Tibial artery (tissue), 4 donors: ENCODE results near the gene BPIFB3.

Experiments
- DNase-seq, 2 donors: peaks; one replicate each; pipeline ENCODE4 v3.0.0-alpha.2; 2019
- H3K27ac ChIP-seq, 2 donors: fragments of 200-600 bp; sonication (generic) in 1 of 2; 1 replicate in 1 of 2; 2 replicates in 1 of 2; pipeline ENCODE4 v1.5.1; 2018 to 2019; ENCODE audit warnings: mild to moderate bottlenecking in 1 of 2
- H3K27me3 ChIP-seq, 2 donors: fragments of 200-600 bp; sonication (generic) in 1 of 2; one replicate each; pipeline versions ENCODE4 v1.5.1 to v1.6.0; 2016 to 2019
- H3K36me3 ChIP-seq, 3 donors: fragments of 200-600 bp; sonication (generic) in 2 of 3; one replicate each; pipeline ENCODE4 v1.5.1; 2016 to 2019; ENCODE audit warnings: mild to moderate bottlenecking in 2 of 3
- H3K4me1 ChIP-seq, 4 donors: fragments of 200-600 bp; sonication (generic) in 2 of 4; 1 replicate in 3 of 4; 2 replicates in 1 of 4; pipeline ENCODE4 v1.5.1; 2016 to 2019
- H3K4me3 ChIP-seq, 2 donors: fragments of 200-600 bp; sonication (generic) in 1 of 2; 1 replicate in 1 of 2; 2 replicates in 1 of 2; pipeline ENCODE4 v1.5.1; 2018 to 2019; ENCODE audit warnings: mild to moderate bottlenecking in 2 of 2
- H3K9me3 ChIP-seq, 3 donors: fragments of 200-600 bp; sonication (generic) in 1 of 3; one replicate each; pipeline ENCODE4 v1.5.1; 2016 to 2019
- intact Hi-C: fragments of 100-400 bp; cut with DNase I; formaldehyde crosslinking; loops from one replicate; pipeline ENCODE4 v1.15.0; 2023; ENCODE audit warnings: low total_unique reads
- TF ChIP-seq, protein P1 (sequence below), 2 experiments: fragments of 200-600 bp in 1 of 2; fragments of 450-650 bp in 1 of 2; IDR thresholded peaks; one replicate each; pipeline ENCODE4 v1.5.1; 2017 to 2019; ENCODE audit warnings: antibody characterized with exemption in 2 of 2, mild to moderate bottlenecking in 1 of 2, moderate library complexity in 1 of 2

The BPIFB3 gene

DNA sequence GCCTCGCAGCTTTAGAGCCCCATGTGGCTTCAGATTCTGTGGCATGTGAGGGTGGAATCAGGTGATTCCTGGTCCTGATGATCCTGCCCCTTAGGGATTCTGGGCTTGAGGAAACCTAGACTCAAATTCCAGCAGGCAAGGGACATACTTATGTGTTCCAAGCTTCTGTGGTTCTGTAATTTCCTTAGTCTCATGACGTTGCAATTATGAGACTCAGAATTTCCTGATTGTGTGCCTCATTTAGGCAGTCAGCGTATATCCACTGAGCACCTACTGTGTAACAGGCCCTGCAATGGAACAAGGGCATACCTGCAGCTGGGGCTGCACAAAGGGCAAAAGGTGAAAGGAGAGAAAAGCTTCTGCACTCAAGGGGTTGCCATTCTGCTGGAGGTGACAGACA is 14.1 kb downstream of the BPIFB3 start:
- Histone ChIP-seq H3K4me1 (no peaks in the 10 kb centered on the region), H3K27ac (no peak overlapping the region), H3K4me3 (no peak overlapping the region), H3K36me3 (no peaks in the 10 kb centered on the region), H3K9me3 (no peaks in the 10 kb centered on the region), H3K27me3 (peaks cover 0 to 9% of the 10 kb centered on the region in 2 donors)
- TF ChIP-seq, protein P1, sequence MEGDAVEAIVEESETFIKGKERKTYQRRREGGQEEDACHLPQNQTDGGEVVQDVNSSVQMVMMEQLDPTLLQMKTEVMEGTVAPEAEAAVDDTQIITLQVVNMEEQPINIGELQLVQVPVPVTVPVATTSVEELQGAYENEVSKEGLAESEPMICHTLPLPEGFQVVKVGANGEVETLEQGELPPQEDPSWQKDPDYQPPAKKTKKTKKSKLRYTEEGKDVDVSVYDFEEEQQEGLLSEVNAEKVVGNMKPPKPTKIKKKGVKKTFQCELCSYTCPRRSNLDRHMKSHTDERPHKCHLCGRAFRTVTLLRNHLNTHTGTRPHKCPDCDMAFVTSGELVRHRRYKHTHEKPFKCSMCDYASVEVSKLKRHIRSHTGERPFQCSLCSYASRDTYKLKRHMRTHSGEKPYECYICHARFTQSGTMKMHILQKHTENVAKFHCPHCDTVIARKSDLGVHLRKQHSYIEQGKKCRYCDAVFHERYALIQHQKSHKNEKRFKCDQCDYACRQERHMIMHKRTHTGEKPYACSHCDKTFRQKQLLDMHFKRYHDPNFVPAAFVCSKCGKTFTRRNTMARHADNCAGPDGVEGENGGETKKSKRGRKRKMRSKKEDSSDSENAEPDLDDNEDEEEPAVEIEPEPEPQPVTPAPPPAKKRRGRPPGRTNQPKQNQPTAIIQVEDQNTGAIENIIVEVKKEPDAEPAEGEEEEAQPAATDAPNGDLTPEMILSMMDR (IDR thresholded peaks at IDR 0.05): no peak
- intact Hi-C loops: no loop called here
- no peak for DNase-seq

DNA sequence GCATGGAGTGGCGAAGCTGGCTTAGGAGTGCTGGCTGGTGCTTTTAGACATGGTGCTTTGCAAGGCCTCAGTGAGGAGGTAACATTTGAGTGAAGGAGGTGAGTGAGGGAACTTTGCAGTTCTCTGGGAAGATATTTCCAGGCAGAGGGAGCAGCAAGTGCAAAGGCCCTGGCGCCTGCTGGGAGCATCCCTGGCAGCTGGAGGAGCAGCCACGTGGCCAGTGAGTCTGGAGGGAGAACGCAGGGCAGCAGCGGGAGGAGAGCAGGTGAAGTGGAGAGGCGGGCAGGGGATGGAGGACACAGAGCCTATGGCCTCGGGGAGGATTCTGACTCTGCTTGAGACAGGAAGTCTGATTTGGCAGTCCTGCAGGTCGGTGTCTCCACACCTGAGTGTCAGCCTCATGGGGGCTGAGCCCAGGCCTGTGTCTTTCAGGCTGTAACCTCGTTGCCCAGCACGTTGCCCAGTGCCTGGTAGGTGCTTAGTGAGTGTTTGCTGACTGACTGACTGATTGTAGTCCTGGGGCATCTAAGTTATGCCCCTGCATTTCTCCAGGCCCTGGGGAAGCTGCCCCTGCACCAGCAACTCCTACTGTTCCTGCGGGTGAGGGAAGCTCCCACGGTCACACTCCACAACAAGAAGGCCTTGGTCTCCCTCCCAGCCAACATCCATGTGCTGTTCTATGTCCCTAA is 14.7 kb downstream of the BPIFB3 start:
- intact Hi-C loops: no loop called here

GRCh38 chr20:33069673-33070072 is 16.0 kb downstream of the BPIFB3 start:
- H3K4me1 ChIP-seq: no peaks in the 10 kb centered on the region
- H3K27ac ChIP-seq: no peak overlapping the region
- no peak overlapping the region for H3K4me3 ChIP-seq
- no peaks in the 10 kb centered on the region for H3K36me3 ChIP-seq
- DNase-seq: no peak
- H3K27me3 ChIP-seq: peaks cover 0 to 9% of the 10 kb centered on the region in 2 donors
- TF ChIP-seq, protein P1 (IDR thresholded peaks at IDR 0.05): no peak
- no peaks in the 10 kb centered on the region for H3K9me3 ChIP-seq
- intact Hi-C loops: no loop called here

More for the DNA sequence above, 14.7 kb downstream of the BPIFB3 start:
- Histone ChIP-seq H3K27me3 (peaks cover 0 to 9% of the 10 kb centered on the region in 2 donors), H3K27ac (no peak overlapping the region), H3K9me3 (no peaks in the 10 kb centered on the region), H3K36me3 (no peaks in the 10 kb centered on the region), H3K4me3 (no peak overlapping the region), H3K4me1 (no peaks in the 10 kb centered on the region)
- DNase-seq: no peak
- TF ChIP-seq, protein P1 (IDR thresholded peaks at IDR 0.05): no peak

- no peak overlapping the region for H3K4me3 ChIP-seq
- H3K36me3 ChIP-seq: no peaks in the 10 kb centered on the region
- intact Hi-C loops: no loop called here
- H3K27me3 ChIP-seq: peaks cover 0 to 9% of the 10 kb centered on the region in 2 donors
- TF ChIP-seq, protein P1 (IDR thresholded peaks at IDR 0.05): no peak
- no peak overlapping the region for H3K27ac ChIP-seq
- H3K4me1 ChIP-seq: no peaks in the 10 kb centered on the region
- no peak for DNase-seq
- H3K9me3 ChIP-seq: no peaks in the 10 kb centered on the region
Observed at GRCh38 chr20:33070111-33071053, 16.7 kb downstream of the BPIFB3 start.

GRCh38 chr20:33071198-33071597 is 17.5 kb downstream of the BPIFB3 start:
- no peak overlapping the region for H3K27ac ChIP-seq
- TF ChIP-seq, protein P1 (IDR thresholded peaks at IDR 0.05): no peak
- intact Hi-C loops: no loop called here
- peaks cover 0 to 17% of the 10 kb centered on the region in 2 donors for H3K27me3 ChIP-seq
- H3K4me1 ChIP-seq: no peaks in the 10 kb centered on the region
- no peaks in the 10 kb centered on the region for H3K36me3 ChIP-seq
- no peak overlapping the region for H3K4me3 ChIP-seq
- no peak for DNase-seq
- no peaks in the 10 kb centered on the region for H3K9me3 ChIP-seq
